Upper lobe of left lung (tissue), 4 donors: ENCODE data around the gene RAF1.

Source experiments
- POLR2AphosphoS5 ChIP-seq, 2 donors: sonication (generic); formaldehyde crosslinking; IDR thresholded peaks; one replicate each; pipeline ENCODE4 v1.5.1; 2017; ENCODE audit warnings: antibody characterized with exemption in 2 of 2
- TF ChIP-seq, protein P1 (sequence below), 6 experiments: fragments of 450-650 bp in 4 of 6; fragments of 200-600 bp in 2 of 6; sonication (generic) in 2 of 6; IDR thresholded peaks; one replicate each; pipeline ENCODE4 v1.5.1; 2016 to 2019; ENCODE audit warnings: antibody characterized with exemption in 6 of 6

DNA sequence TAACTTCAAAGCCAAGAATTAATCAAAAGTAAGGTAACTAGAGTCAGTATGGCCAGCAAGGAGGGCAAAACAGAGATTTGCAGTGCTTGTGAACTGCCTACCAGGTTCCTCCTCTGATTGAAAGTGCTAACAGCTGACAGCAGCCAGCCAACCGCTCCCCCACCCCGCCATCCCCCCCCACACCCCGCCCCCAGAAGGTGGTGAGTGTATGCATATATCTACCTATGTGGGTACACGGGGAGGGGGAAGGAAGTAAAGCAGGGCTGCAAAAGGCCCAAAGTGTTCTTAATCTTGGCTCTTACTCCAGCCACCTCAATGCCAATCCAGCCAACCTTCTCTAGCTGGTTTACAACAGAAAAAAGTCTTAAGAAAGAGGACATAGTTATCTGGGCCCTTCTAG is 50.7 kb downstream of the RAF1 start:
- TF ChIP-seq, protein P1, sequence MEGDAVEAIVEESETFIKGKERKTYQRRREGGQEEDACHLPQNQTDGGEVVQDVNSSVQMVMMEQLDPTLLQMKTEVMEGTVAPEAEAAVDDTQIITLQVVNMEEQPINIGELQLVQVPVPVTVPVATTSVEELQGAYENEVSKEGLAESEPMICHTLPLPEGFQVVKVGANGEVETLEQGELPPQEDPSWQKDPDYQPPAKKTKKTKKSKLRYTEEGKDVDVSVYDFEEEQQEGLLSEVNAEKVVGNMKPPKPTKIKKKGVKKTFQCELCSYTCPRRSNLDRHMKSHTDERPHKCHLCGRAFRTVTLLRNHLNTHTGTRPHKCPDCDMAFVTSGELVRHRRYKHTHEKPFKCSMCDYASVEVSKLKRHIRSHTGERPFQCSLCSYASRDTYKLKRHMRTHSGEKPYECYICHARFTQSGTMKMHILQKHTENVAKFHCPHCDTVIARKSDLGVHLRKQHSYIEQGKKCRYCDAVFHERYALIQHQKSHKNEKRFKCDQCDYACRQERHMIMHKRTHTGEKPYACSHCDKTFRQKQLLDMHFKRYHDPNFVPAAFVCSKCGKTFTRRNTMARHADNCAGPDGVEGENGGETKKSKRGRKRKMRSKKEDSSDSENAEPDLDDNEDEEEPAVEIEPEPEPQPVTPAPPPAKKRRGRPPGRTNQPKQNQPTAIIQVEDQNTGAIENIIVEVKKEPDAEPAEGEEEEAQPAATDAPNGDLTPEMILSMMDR (IDR thresholded peaks at IDR 0.05), result no peak
- no peak for TF ChIP-seq POLR2AphosphoS5 (IDR thresholded peaks at IDR 0.05)
